ENCODE data around the gene SOCS4.

SOCS4 gene

GRCh38 chr14:55092341-55092740 lies 65.3 kb downstream of the SOCS4 start:
- DNase-seq = no peak

DNA sequence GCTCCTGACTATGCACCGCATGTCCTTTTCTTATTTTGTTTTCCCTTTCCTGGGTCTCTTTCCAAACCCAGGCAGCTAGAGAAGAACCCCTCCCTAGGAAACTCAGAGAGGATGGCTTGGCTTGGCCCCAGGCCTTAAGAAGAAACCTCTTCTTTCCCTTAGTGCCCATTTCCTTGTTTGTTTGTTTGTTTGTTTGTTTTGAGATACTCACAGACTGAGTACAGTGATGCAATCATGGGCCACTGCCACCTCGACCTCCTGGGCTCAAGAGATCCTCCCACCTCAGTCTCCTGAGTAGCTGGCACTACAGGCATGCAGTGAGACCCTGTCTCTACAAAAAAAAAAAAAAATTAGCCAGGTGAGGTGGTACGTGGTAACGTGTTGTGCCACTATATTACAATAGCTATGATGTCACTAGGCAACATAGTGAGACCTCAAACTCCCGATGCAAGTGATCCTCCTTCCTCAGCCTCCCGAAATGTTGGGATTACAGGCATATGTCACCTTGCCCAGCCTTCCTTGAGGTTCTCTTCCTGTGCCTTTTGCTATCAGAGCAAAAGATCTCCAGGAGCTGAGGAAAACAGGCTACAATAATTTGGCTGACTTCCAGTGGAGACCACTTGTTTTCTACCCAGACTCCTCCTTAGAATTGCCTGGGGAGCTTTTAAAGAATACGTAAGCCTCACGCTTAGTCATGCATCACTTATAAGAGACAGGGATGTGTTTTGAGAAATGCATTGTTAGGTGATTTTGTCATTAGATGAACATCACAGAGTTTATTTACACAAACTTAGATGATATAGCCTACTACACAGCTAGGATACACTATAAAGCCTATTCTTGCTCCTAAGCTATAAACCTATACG lies 67.5 kb downstream of the SOCS4 start:
- DNase-seq = no peak

- DNase-seq = no peak
Measured at GRCh38 chr14:55097881-55098560, 71.0 kb downstream of the SOCS4 start.

GRCh38 chr14:55098561-55098898 lies 71.5 kb downstream of the SOCS4 start:
- DNase-seq = no peak
